Suprapubic skin (tissue), 4 donors: ENCODE data around the gene APRT. TPM values are rescaled to one million over a fixed set of nuclear protein-coding genes. Genes with fewer than 3 reads are reported as not detected.

Source experiments
- DNase-seq, 2 donors: peaks; one replicate each; pipeline ENCODE4 v3.0.0-alpha.2; 2019; ENCODE audit warnings: low spot score in 2 of 2
- H3K27ac ChIP-seq: fragments of 200-600 bp; sonication (generic); one replicate; pipeline ENCODE4 v1.5.1; 2019
- H3K27me3 ChIP-seq: fragments of 200-600 bp; sonication (generic); one replicate; pipeline ENCODE4 v1.5.1; 2019
- H3K36me3 ChIP-seq: fragments of 200-600 bp; sonication (generic); one replicate; pipeline ENCODE4 v1.5.1; 2019
- H3K4me1 ChIP-seq: fragments of 200-600 bp; sonication (generic); one replicate; pipeline ENCODE4 v1.5.1; 2019
- H3K4me3 ChIP-seq: fragments of 200-600 bp; sonication (generic); one replicate; pipeline ENCODE4 v1.5.1; 2019; ENCODE audit warnings: mild to moderate bottlenecking
- H3K9me3 ChIP-seq: fragments of 200-600 bp; sonication (generic); one replicate; pipeline ENCODE4 v1.5.1; 2019
- CTCF ChIP-seq, 2 donors: fragments of 200-600 bp in 1 of 2; fragments of 450-650 bp in 1 of 2; sonication (generic) in 1 of 2; IDR thresholded peaks; one replicate each; pipeline ENCODE4 v1.5.1; 2016 to 2019; ENCODE audit warnings: antibody characterized with exemption in 2 of 2, mild to moderate bottlenecking in 1 of 2, moderate library complexity in 1 of 2
- EP300 ChIP-seq: sonication (generic); formaldehyde crosslinking; IDR thresholded peaks from one replicate; pipeline ENCODE4 v1.6.1; 2017; ENCODE audit warnings: antibody characterized with exemption
- POLR2A ChIP-seq, 2 donors: fragments of 450-650 bp; IDR thresholded peaks; one replicate each; pipeline ENCODE4 v1.6.1; 2017; ENCODE audit warnings: antibody characterized with exemption in 2 of 2, mild to moderate bottlenecking in 2 of 2, moderate library complexity in 2 of 2
- POLR2AphosphoS5 ChIP-seq, 3 donors: sonication (generic); formaldehyde crosslinking; IDR thresholded peaks; one replicate each; pipeline ENCODE4 v1.6.1; 2017; ENCODE audit warnings: antibody characterized with exemption in 3 of 3
- WGBS: methylation state at CpG from one replicate; pipeline ENCODE4 v1.1.5; 2018; 5-methylcytosine and 5-hydroxymethylcytosine counted together
- total RNA-seq, 4 donors: library from RNA; depleted of rRNA; stranded (reverse); fragments of >200 nt; gene quantifications; one replicate each; pipeline ENCODE4 v1.1.0, GENCODE V29; 2016

The APRT gene
- total RNA-seq, 4 donors from 2014 or later, result 122 to 382 (median 250) TPM

GRCh38 chr16:88799569-88800276, 12.0 kb downstream of the APRT start:
- Histone ChIP-seq H3K4me1 (peaks cover 22% of the 10 kb centered on the region), H3K27ac (no peak overlapping the region), H3K9me3 (no peaks in the 10 kb centered on the region), H3K4me3 (no peak overlapping the region), H3K27me3 (no peaks in the 10 kb centered on the region), H3K36me3 (no peaks in the 10 kb centered on the region)
- DNase-seq, result no peak
- 85% methylated on average over 13 of the region's 17 CpGs for WGBS
- TF ChIP-seq POLR2A (IDR thresholded peaks at IDR 0.05) (no peak), CTCF (IDR thresholded peaks at IDR 0.05) (no peak), POLR2AphosphoS5 (IDR thresholded peaks at IDR 0.05) (no peak), EP300 (no peak)

GRCh38 chr16:88798772-88799455, 12.8 kb downstream of the APRT start:
- no peak overlapping the region for H3K4me3 ChIP-seq
- no peak for DNase-seq
- no peaks in the 10 kb centered on the region for H3K9me3 ChIP-seq
- no peak for TF ChIP-seq POLR2A (IDR thresholded peaks at IDR 0.05)
- TF ChIP-seq EP300, result no peak
- TF ChIP-seq POLR2AphosphoS5 (IDR thresholded peaks at IDR 0.05), result no peak
- peaks cover under 1% of the 10 kb centered on the region for H3K27me3 ChIP-seq
- peaks cover 14% of the 10 kb centered on the region for H3K4me1 ChIP-seq
- H3K27ac ChIP-seq, result no peak overlapping the region
- no peaks in the 10 kb centered on the region for H3K36me3 ChIP-seq

- TF ChIP-seq POLR2A (IDR thresholded peaks at IDR 0.05) (no peak), POLR2AphosphoS5 (IDR thresholded peaks at IDR 0.05) (no peak), CTCF (IDR thresholded peaks at IDR 0.05) (no peak), EP300 (no peak)
- Histone ChIP-seq H3K9me3 (no peaks in the 10 kb centered on the region), H3K27me3 (peaks cover 9% of the 10 kb centered on the region), H3K27ac (no peak overlapping the region), H3K4me1 (peaks cover 5% of the 10 kb centered on the region), H3K36me3 (no peaks in the 10 kb centered on the region), H3K4me3 (no peak overlapping the region)
- 95% methylated on average over 4 of the region's 4 CpGs for WGBS
- no peak for DNase-seq
Observed at GRCh38 chr16:88798073-88798472, 13.7 kb downstream of the APRT start.

GRCh38 chr16:88796278-88796677, 15.4 kb downstream of the APRT start:
- H3K4me1 ChIP-seq, result peaks cover 9% of the 10 kb centered on the region
- no peak for TF ChIP-seq POLR2AphosphoS5 (IDR thresholded peaks at IDR 0.05)
- TF ChIP-seq CTCF (IDR thresholded peaks at IDR 0.05), result no peak
- no peak for TF ChIP-seq EP300
- no peak for TF ChIP-seq POLR2A (IDR thresholded peaks at IDR 0.05)
- H3K36me3 ChIP-seq, result no peaks in the 10 kb centered on the region
- no peaks in the 10 kb centered on the region for H3K9me3 ChIP-seq
- WGBS, result 71% methylated on average over 4 of the region's 4 CpGs
- H3K4me3 ChIP-seq, result no peak overlapping the region
- H3K27ac ChIP-seq, result no peak overlapping the region
- no peak for DNase-seq
- H3K27me3 ChIP-seq, result peaks cover 24% of the 10 kb centered on the region

GRCh38 chr16:88793251-88793954, 18.3 kb downstream of the APRT start:
- TF ChIP-seq POLR2AphosphoS5 (IDR thresholded peaks at IDR 0.05) (no peak), POLR2A (IDR thresholded peaks at IDR 0.05) (no peak), CTCF (IDR thresholded peaks at IDR 0.05) (no peak), EP300 (no peak)
- Histone ChIP-seq H3K36me3 (no peaks in the 10 kb centered on the region), H3K9me3 (no peaks in the 10 kb centered on the region), H3K27me3 (peaks cover 30% of the 10 kb centered on the region), H3K4me3 (no peak overlapping the region), H3K4me1 (peaks cover 20% of the 10 kb centered on the region), H3K27ac (no peak overlapping the region)
- 20% methylated on average over 8 of the region's 35 CpGs for WGBS
- DNase-seq, result no peak
